Esophagus squamous epithelium (tissue), 5 donors: ENCODE results near the gene LRP1B. TPM values are rescaled to one million over a fixed set of nuclear protein-coding genes. Genes with fewer than 3 reads are reported as not detected.

ENCODE experiments used
- DNase-seq: peaks from one replicate; lab custom pipeline; 2025; lab: John Stamatoyannopoulos, UW
- H3K27ac ChIP-seq, 4 donors: fragments of 200-600 bp; sonication (generic); one replicate each; pipeline ENCODE4 v1.5.1; 2016 to 2019; ENCODE audit warnings: mild to moderate bottlenecking in 1 of 4
- H3K27me3 ChIP-seq, 4 donors: fragments of 200-600 bp; sonication (generic); 1 replicate in 3 of 4; 2 replicates in 1 of 4; pipeline versions ENCODE4 v1.5.1 to v1.6.0; 2017 to 2021; ENCODE audit warnings: antibody characterized with exemption in 1 of 4
- H3K36me3 ChIP-seq, 3 donors: fragments of 200-600 bp; sonication (generic); one replicate each; pipeline ENCODE4 v1.5.1; 2016 to 2019
- H3K4me1 ChIP-seq, 3 donors: fragments of 200-600 bp; sonication (generic); one replicate each; pipeline ENCODE4 v1.5.1; 2017 to 2019
- H3K4me3 ChIP-seq, 4 donors: fragments of 200-600 bp; sonication (generic); 1 replicate in 3 of 4; 2 replicates in 1 of 4; pipeline ENCODE4 v1.5.1; 2016 to 2019; ENCODE audit warnings: mild to moderate bottlenecking in 2 of 4, moderate library complexity in 1 of 4
- H3K9me3 ChIP-seq, 3 donors: fragments of 200-600 bp; sonication (generic); one replicate each; pipeline ENCODE4 v1.5.1; 2016 to 2019
- POLR2A ChIP-seq, 4 donors: fragments of 450-650 bp; IDR thresholded peaks; one replicate each; pipeline ENCODE4 v1.6.1; 2017; ENCODE audit warnings: antibody characterized with exemption in 4 of 4, mild to moderate bottlenecking in 4 of 4, moderate library complexity in 3 of 4
- WGBS, 2 donors: methylation state at CpG; one replicate each; pipeline ENCODE4 v1.1.5; 2018; 5-methylcytosine and 5-hydroxymethylcytosine counted together
- intact Hi-C: fragments of 100-400 bp; cut with DNase I; formaldehyde crosslinking; loops from one replicate; pipeline ENCODE4 v1.15.0; 2022
- total RNA-seq, 4 donors: library from RNA; depleted of rRNA; stranded (reverse); fragments of >200 nt; gene quantifications; one replicate each; pipeline ENCODE4 v1.1.0, GENCODE V29; 2016
- TF ChIP-seq, protein P1 (sequence below), 6 experiments: fragments of 450-650 bp in 4 of 6; fragments of 200-600 bp in 2 of 6; sonication (generic) in 2 of 6; IDR thresholded peaks; one replicate each; pipeline ENCODE4 v1.5.1; 2016 to 2019; ENCODE audit warnings: antibody characterized with exemption in 6 of 6, mild to moderate bottlenecking in 4 of 6, moderate library complexity in 4 of 6
- donor health status: DM: yes; HTN: yes; CAD: no.

Gene LRP1B
- total RNA-seq, 4 donors from 2014 or later = 0.04 to 1.1 (median 0.23) TPM

DNA sequence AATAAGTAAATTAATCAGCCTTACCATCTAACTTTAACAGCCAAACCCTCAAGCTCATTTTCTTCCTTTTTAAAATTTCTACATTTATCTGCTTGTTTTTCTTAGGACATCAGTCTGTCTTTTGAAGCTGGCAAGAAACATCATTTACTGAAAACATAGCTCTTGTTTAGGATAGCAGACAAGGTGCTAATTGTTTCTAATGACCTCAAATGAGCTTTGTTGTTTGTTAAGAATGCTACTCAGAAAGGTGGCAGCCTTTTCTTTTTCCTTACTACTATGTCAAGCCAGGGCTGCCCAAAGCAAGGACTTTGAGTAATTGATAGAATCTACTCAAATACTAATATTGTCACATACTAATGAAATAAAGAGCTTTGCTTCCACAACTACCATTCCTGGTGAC lies 171.8 kb downstream of the LRP1B start:
- no peak for DNase-seq
- no peaks in the 10 kb centered on the region for H3K4me1 ChIP-seq
- no peaks in the 10 kb centered on the region for H3K27me3 ChIP-seq
- no peak overlapping the region for H3K27ac ChIP-seq
- H3K9me3 ChIP-seq = no peaks in the 10 kb centered on the region
- H3K36me3 ChIP-seq = no peaks in the 10 kb centered on the region
- no peak overlapping the region for H3K4me3 ChIP-seq
- intact Hi-C loops = no loop called here
- no peak for TF ChIP-seq POLR2A (IDR thresholded peaks at IDR 0.05)
- TF ChIP-seq, protein P1, sequence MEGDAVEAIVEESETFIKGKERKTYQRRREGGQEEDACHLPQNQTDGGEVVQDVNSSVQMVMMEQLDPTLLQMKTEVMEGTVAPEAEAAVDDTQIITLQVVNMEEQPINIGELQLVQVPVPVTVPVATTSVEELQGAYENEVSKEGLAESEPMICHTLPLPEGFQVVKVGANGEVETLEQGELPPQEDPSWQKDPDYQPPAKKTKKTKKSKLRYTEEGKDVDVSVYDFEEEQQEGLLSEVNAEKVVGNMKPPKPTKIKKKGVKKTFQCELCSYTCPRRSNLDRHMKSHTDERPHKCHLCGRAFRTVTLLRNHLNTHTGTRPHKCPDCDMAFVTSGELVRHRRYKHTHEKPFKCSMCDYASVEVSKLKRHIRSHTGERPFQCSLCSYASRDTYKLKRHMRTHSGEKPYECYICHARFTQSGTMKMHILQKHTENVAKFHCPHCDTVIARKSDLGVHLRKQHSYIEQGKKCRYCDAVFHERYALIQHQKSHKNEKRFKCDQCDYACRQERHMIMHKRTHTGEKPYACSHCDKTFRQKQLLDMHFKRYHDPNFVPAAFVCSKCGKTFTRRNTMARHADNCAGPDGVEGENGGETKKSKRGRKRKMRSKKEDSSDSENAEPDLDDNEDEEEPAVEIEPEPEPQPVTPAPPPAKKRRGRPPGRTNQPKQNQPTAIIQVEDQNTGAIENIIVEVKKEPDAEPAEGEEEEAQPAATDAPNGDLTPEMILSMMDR (IDR thresholded peaks at IDR 0.05) = no peak

- TF ChIP-seq, protein P1 (IDR thresholded peaks at IDR 0.05) = no peak
- no peak for TF ChIP-seq POLR2A (IDR thresholded peaks at IDR 0.05)
- intact Hi-C loops = no loop called here
- WGBS, 2 donors = 13 to 57% methylated on average over 1 of the region's 1 CpG
- Histone ChIP-seq H3K27ac (no peak overlapping the region), H3K27me3 (no peaks in the 10 kb centered on the region), H3K4me1 (no peaks in the 10 kb centered on the region), H3K9me3 (no peaks in the 10 kb centered on the region), H3K36me3 (no peaks in the 10 kb centered on the region), H3K4me3 (no peak overlapping the region)
- DNase-seq = no peak
Measured at GRCh38 chr2:141957827-141958450, 172.9 kb downstream of the LRP1B start.

GRCh38 chr2:141957321-141957720 lies 173.5 kb downstream of the LRP1B start:
- Histone ChIP-seq H3K9me3 (no peaks in the 10 kb centered on the region), H3K4me1 (no peaks in the 10 kb centered on the region), H3K27me3 (no peaks in the 10 kb centered on the region), H3K4me3 (no peak overlapping the region), H3K27ac (no peak overlapping the region), H3K36me3 (no peaks in the 10 kb centered on the region)
- no peak for DNase-seq
- 24 to 25% methylated on average over 4 to 5 of the region's 5 CpGs for WGBS, 2 donors
- no peak for TF ChIP-seq POLR2A (IDR thresholded peaks at IDR 0.05)
- TF ChIP-seq, protein P1 (IDR thresholded peaks at IDR 0.05) = no peak
- intact Hi-C loops = no loop called here

- no peaks in the 10 kb centered on the region for H3K4me1 ChIP-seq
- H3K9me3 ChIP-seq = no peaks in the 10 kb centered on the region
- TF ChIP-seq, protein P1 (IDR thresholded peaks at IDR 0.05) = no peak
- TF ChIP-seq POLR2A (IDR thresholded peaks at IDR 0.05) = no peak
- no peaks in the 10 kb centered on the region for H3K36me3 ChIP-seq
- no peaks in the 10 kb centered on the region for H3K27me3 ChIP-seq
- no peak overlapping the region for H3K27ac ChIP-seq
- 76 to 81% methylated on average over 5 to 6 of the region's 6 CpGs for WGBS, 2 donors
- DNase-seq = no peak
- intact Hi-C loops = no loop called here
- no peak overlapping the region for H3K4me3 ChIP-seq
Measured at GRCh38 chr2:141947396-141948114, 183.3 kb downstream of the LRP1B start.

DNA sequence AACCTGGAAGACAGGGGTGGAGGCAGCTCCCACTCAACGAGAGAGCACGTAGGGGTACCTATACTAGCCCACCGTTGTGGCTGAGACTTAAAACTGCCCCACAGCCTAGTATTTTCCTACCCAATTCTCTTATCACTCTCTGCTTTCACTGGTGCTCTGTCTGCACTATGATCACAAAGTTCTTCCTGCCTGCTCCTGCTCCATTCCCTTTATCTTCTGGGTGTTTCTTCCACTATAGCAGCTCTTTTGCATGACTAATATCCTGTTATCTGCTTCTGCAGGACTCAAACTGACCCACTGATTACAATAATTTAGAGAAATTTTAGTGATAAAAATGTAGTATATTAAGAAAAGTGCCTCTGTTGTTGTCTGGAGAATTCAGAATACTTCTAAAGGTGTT lies 184.8 kb downstream of the LRP1B start:
- H3K4me3 ChIP-seq = no peak overlapping the region
- intact Hi-C loops = no loop called here
- no peak for DNase-seq
- H3K27ac ChIP-seq = no peak overlapping the region
- H3K36me3 ChIP-seq = no peaks in the 10 kb centered on the region
- TF ChIP-seq, protein P1 (IDR thresholded peaks at IDR 0.05) = no peak
- no peak for TF ChIP-seq POLR2A (IDR thresholded peaks at IDR 0.05)
- 44 to 74% methylated on average over 3 of the region's 3 CpGs for WGBS, 2 donors
- no peaks in the 10 kb centered on the region for H3K9me3 ChIP-seq
- no peaks in the 10 kb centered on the region for H3K4me1 ChIP-seq
- H3K27me3 ChIP-seq = no peaks in the 10 kb centered on the region
